Measurements from ENCODE around the gene PIP4P1. TPM values are rescaled to one million over a fixed set of nuclear protein-coding genes. Genes with fewer than 3 reads are reported as not detected.

The PIP4P1 gene
- total RNA-seq, 1 donor from 2014 or later: 40.2 TPM

GRCh38 chr14:20492486-20492885 is 31.3 kb upstream of the PIP4P1 start:
- no peak for ATAC-seq
- Histone ChIP-seq H3K27ac (no peak overlapping the region), H3K4me3 (no peak overlapping the region), H3K36me3 (no peaks in the 10 kb centered on the region), H3K27me3 (no peaks in the 10 kb centered on the region), H3K9me3 (no peaks in the 10 kb centered on the region), H3K4me1 (no peaks in the 10 kb centered on the region)
- TF ChIP-seq CTCF (IDR thresholded peaks at IDR 0.05): no peak
- intact Hi-C loops (cut with DNase I): no loop called here
- no peak for DNase-seq

GRCh38 chr14:20490563-20490962 is 29.3 kb upstream of the PIP4P1 start:
- no peak for TF ChIP-seq CTCF (IDR thresholded peaks at IDR 0.05)
- H3K9me3 ChIP-seq: no peaks in the 10 kb centered on the region
- no peaks in the 10 kb centered on the region for H3K36me3 ChIP-seq
- peaks cover 2% of the 10 kb centered on the region for H3K4me1 ChIP-seq
- no peak overlapping the region for H3K4me3 ChIP-seq
- H3K27me3 ChIP-seq: no peaks in the 10 kb centered on the region
- ATAC-seq: no peak
- no peak overlapping the region for H3K27ac ChIP-seq
- intact Hi-C loops (cut with DNase I): no loop called here
- DNase-seq: no peak

GRCh38 chr14:20489093-20489994 is 28.1 kb upstream of the PIP4P1 start:
- peak; percentile 31 for ATAC-seq
- peaks cover 2% of the 10 kb centered on the region for H3K4me1 ChIP-seq
- H3K27me3 ChIP-seq: no peaks in the 10 kb centered on the region
- no peak overlapping the region for H3K4me3 ChIP-seq
- no peaks in the 10 kb centered on the region for H3K36me3 ChIP-seq
- H3K27ac ChIP-seq: no peak overlapping the region
- no peak for DNase-seq
- no peak for TF ChIP-seq CTCF (IDR thresholded peaks at IDR 0.05)
- intact Hi-C loops (cut with DNase I): no loop called here
- no peaks in the 10 kb centered on the region for H3K9me3 ChIP-seq

- ATAC-seq: no peak
- intact Hi-C loops (cut with DNase I): no loop called here
- DNase-seq: no peak
- H3K4me3 ChIP-seq: no peak overlapping the region
- H3K27ac ChIP-seq: no peak overlapping the region
- no peaks in the 10 kb centered on the region for H3K36me3 ChIP-seq
- TF ChIP-seq CTCF (IDR thresholded peaks at IDR 0.05): no peak
- H3K4me1 ChIP-seq: peaks cover 2% of the 10 kb centered on the region
- H3K9me3 ChIP-seq: no peaks in the 10 kb centered on the region
- H3K27me3 ChIP-seq: no peaks in the 10 kb centered on the region
Measured at GRCh38 chr14:20487396-20487725, 26.1 kb upstream of the PIP4P1 start.

GRCh38 chr14:20486684-20487395 is 25.6 kb upstream of the PIP4P1 start:
- H3K27ac ChIP-seq: no peak overlapping the region
- intact Hi-C loops (cut with DNase I): no loop called here
- H3K9me3 ChIP-seq: no peaks in the 10 kb centered on the region
- ATAC-seq: no peak
- H3K27me3 ChIP-seq: no peaks in the 10 kb centered on the region
- no peak overlapping the region for H3K4me3 ChIP-seq
- no peaks in the 10 kb centered on the region for H3K36me3 ChIP-seq
- no peak for TF ChIP-seq CTCF (IDR thresholded peaks at IDR 0.05)
- peaks cover 2% of the 10 kb centered on the region for H3K4me1 ChIP-seq
- DNase-seq: no peak
